ENCODE measurements around the gene PPP1R36. TPM values are rescaled to one million over a fixed set of nuclear protein-coding genes. Genes with fewer than 3 reads are reported as not detected.

PPP1R36 gene
- total RNA-seq, 1 donor from 2014 or later: 2.5 TPM

DNA sequence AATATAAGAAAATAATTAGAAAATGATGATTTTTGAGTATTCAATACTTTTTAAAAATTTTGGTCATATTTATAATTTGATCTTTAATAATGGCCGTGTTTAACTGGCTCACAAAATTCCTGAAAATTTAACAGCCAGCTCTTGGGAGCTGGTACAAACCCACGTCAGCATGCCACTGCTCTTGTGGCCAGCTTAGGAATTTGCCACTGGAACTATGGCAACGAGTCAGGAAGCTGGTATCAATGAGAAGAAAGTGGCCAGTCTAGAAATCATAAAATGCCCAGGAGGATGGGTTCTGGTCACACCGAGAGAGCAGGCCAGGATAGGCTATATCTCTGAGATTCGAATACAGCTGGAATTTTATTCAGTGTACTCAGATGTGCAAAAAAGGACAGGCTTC is 82.3 kb downstream of the PPP1R36 start:
- no peak for DNase-seq (ENCODE audit: low spot score)
- intact Hi-C loops (cut with DNase I): no loop called here
- ATAC-seq: no peak

DNA sequence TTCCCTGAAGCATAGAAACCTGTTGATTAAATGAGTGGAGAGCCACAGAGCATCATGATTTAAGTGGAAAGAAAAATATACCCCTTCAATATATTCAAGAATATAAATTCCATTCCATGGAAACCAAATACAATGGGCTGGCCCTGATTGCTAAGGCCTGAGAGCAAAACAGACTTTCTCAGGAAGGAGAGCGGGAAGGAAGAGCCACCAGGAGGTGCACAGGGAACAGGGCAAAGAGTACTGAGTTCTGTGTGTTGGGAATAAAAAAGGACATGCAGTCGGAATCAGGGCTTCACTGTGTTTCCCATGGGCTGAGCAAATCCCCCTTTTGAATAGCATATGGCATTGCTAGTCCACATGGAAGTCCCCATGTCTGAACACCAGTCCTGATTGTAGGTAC is 84.8 kb downstream of the PPP1R36 start:
- intact Hi-C loops (cut with DNase I): no loop called here
- ATAC-seq (no peak), DNase-seq (ENCODE audit: low spot score) (no peak)

DNA sequence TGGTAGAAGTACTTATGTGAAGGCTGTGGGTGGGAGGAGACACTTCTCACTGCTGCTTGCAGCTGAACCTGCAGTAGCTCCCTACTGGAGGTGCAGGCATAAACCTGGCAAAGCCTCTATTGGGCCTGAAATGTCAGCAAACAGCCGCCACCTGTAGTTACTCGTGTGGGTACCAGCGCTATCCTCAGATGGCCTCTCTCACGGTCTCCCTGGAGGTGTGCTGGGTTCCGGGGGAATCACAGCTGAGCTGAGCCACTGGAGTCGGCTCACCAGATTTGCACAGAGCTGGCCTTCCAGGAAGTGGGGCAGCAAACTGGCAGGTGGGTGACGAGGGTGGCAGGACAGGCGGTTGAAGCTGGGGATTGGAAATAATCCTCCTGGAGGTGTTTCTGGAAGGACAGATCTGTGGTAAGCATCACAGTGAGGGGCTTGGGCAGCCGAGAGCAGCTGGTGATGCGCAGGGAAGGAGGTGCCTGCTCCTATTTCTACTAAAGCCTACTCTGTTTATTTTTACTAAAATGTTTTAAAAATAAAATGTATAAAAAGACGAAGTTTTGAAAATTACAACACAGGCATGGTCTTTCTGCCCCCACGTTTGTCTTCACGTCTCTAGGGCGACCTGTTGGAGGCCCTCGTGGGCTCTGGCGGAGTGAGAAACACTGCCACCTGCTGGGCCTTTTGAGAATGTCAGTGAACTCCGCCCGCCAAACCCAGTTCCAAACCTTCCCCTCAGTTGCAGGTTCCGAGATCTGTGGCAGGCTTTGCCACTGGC is 86.6 kb downstream of the PPP1R36 start:
- peak; percentile 90 for ATAC-seq
- DNase-seq (ENCODE audit: low spot score): peak; percentile 80
- intact Hi-C loops (cut with DNase I): loop anchor here (5.0 kb wide), 1 partner anchor 94 kb away; the partner anchor contains the start of gene HSPA2

DNA sequence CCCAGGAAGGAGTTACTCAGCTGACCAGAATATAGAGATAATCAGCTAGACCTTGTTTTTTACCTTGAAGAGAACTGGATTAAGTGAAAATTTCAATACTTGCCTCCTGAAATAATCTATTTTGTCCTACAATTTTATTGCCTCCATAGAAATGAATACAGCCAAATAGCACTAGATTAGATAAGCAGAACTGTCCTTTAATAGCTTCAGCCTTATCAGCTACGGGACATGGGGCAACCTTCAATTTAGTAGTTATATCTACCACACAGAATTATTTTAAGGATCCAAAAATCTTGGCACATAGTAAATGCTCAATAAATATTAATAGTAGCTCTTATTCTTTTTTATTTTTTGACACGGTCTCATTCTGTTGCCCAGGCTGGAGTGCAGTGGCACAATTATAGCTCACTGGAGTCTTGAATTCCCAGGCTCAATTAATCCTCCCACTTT is 87.2 kb downstream of the PPP1R36 start:
- intact Hi-C loops (cut with DNase I): loop anchor here (5.0 kb wide), 1 partner anchor 95 kb away; the partner anchor contains the start of gene HSPA2
- ATAC-seq (no peak), DNase-seq (ENCODE audit: low spot score) (no peak)

DNA sequence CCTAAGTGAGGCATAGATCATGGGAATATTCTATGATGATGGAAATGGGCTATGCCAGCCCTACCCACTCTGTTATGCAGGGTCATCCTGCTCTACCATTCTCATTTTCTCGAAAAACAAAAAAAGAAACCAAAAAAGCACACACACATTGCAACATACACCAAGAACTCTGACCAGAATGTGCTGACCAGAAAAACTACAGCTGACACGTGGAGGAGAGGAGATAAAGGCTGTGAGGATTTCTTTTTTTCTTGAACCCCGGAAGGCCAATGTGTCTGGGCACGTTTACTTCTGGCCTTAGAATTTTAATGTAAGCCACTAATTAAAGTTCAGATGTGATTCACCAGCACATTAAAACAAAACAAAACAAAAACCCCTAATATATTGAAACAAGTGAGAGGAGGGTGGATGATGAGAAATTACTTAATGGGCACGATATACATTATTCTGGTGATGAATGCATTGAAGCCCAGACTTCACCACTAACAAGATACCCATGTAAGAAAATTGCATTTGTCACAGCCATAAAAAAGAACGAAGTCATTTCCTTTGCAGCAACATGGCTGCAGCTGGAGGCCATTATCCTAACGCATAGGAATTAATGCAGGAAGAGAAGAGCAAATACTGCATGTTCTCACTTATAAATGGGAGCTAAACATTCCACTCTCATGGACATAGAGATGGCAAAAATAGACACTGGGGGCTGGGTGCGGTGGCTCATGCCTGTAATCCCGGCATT is 88.1 kb downstream of the PPP1R36 start:
- ATAC-seq: no peak
- intact Hi-C loops (cut with DNase I): loop anchor here (5.0 kb wide), 1 partner anchor 96 kb away; the partner anchor contains the start of gene HSPA2
- DNase-seq (ENCODE audit: low spot score): no peak

DNA sequence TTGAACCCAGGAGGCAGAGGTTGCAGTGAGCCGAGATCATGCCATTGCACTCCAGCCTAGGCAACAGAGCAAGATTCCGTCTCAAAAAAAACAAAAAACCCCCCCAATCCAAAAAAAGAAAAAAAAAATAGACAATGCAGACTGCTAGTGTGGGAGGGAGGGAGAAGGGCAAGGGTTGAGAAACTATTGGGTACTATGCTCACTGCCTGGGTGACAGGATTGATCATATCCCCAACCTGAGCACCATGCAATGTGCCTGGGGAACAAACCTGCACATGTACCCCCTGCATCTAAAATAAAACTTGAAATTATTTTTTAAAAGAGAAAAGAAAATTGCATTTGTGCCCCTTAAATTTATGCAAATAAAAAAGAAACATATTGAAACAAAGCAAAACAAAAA is 88.9 kb downstream of the PPP1R36 start:
- DNase-seq (ENCODE audit: low spot score): no peak
- intact Hi-C loops (cut with DNase I): loop anchor here (5.0 kb wide), 1 partner anchor 96 kb away; the partner anchor contains the start of gene HSPA2
- ATAC-seq: no peak

Other genes with a start within 250 kb of the PPP1R36 start
- gene MTHFD1, start 161.6 kb upstream of the PPP1R36 start, total RNA-seq: 49.9 TPM
- gene AKAP5, start 84.5 kb upstream of the PPP1R36 start, total RNA-seq: 0.36 TPM
- gene ZBTB25, start 46.1 kb upstream of the PPP1R36 start, total RNA-seq: 26.2 TPM
- 64.6 TPM for gene ZBTB1, start 45.2 kb upstream of the PPP1R36 start, total RNA-seq
- 71.5 TPM for gene HSPA2, start 9.2 kb upstream of the PPP1R36 start, total RNA-seq
- 101 TPM for gene PLEKHG3, start 154.5 kb downstream of the PPP1R36 start, total RNA-seq